HG03095 (cell line): ENCODE data around the gene SIRPA.

Experiments
- ATAC-seq: cut with Tn5 transposase; IDR thresholded peaks from one replicate; pipeline ENCODE4 v1.9.1; 2021; ENCODE audit warnings: moderate library complexity; ENCODE audit not compliant: unreplicated experiment

SIRPA gene

GRCh38 chr20:1946762-1947534 lies 51.7 kb downstream of the SIRPA start:
- ATAC-seq: no peak

GRCh38 chr20:1947535-1947846 lies 52.3 kb downstream of the SIRPA start:
- ATAC-seq: no peak

- no peak for ATAC-seq
These were observed 54.3 kb downstream of the SIRPA start for GRCh38 chr20:1949347-1950100.

- ATAC-seq: no peak
These were observed 55.6 kb downstream of the SIRPA start for GRCh38 chr20:1950836-1951235.

- ATAC-seq: no peak
These were observed 56.4 kb downstream of the SIRPA start for GRCh38 chr20:1951436-1952115.

GRCh38 chr20:1952737-1953530 lies 57.7 kb downstream of the SIRPA start:
- ATAC-seq: peak; percentile 47

GRCh38 chr20:1953621-1954020 lies 58.4 kb downstream of the SIRPA start:
- no peak for ATAC-seq

- no peak for ATAC-seq
These were observed 60.0 kb downstream of the SIRPA start for GRCh38 chr20:1955217-1955616.

- ATAC-seq: no peak
These were observed 63.2 kb downstream of the SIRPA start for GRCh38 chr20:1958426-1958825.

- no peak for ATAC-seq
These were observed 63.9 kb downstream of the SIRPA start for GRCh38 chr20:1959156-1959555.

- ATAC-seq: no peak
These were observed 66.2 kb downstream of the SIRPA start for GRCh38 chr20:1961374-1961773.

- ATAC-seq: no peak
These were observed 68.9 kb downstream of the SIRPA start for GRCh38 chr20:1964061-1964460.

GRCh38 chr20:1964659-1965405 lies 69.6 kb downstream of the SIRPA start:
- ATAC-seq: no peak

GRCh38 chr20:1965520-1966351 lies 70.5 kb downstream of the SIRPA start:
- no peak for ATAC-seq

- no peak for ATAC-seq
These were observed 73.8 kb downstream of the SIRPA start for GRCh38 chr20:1968964-1969363.

- ATAC-seq: no peak
These were observed 76.8 kb downstream of the SIRPA start for GRCh38 chr20:1971893-1972586.

GRCh38 chr20:1973601-1974440 lies 78.6 kb downstream of the SIRPA start:
- no peak for ATAC-seq

GRCh38 chr20:1975291-1975690 lies 80.1 kb downstream of the SIRPA start:
- ATAC-seq: no peak
